ENCODE results near the gene LCT. TPM values are rescaled to one million over a fixed set of nuclear protein-coding genes. Genes with fewer than 3 reads are reported as not detected.

The LCT gene
- total RNA-seq, 1 donor from 2014 or later = not detected

DNA sequence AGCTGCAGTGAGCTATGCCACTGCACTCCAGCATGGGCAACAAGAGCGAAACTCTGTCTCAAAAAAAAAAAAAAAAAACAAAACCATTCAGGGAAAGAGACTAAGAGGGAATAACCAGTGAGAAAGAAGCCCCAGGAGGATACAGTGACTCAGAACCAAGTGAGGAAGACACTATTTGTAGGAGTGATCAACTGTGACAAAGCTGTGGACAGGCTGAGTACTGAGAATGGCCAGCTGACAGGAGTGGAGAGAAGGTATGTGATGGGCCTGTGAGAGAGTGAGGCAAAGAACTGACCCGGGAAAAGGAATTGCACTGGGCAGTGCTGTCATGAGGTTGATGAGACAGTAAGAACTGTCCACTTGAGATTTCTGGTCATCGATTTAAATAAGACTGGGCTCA is 6.7 kb upstream of the LCT start:
- Histone ChIP-seq H3K27me3 (ENCODE audit: control insufficient read depth, insufficient read depth, low read length) (no peaks in the 10 kb centered on the region), H3K36me3 (ENCODE audit: control insufficient read depth, insufficient read depth, low read length) (no peaks in the 10 kb centered on the region), H3K4me3 (ENCODE audit: low read depth, low read length) (no peak overlapping the region)
- no peak for TF ChIP-seq CTCF (IDR thresholded peaks at IDR 0.05; ENCODE audit: insufficient read depth, low read length, poor library complexity, severe bottlenecking)
- peak; percentile 52 for DNase-seq (ENCODE audit: low read depth)

DNA sequence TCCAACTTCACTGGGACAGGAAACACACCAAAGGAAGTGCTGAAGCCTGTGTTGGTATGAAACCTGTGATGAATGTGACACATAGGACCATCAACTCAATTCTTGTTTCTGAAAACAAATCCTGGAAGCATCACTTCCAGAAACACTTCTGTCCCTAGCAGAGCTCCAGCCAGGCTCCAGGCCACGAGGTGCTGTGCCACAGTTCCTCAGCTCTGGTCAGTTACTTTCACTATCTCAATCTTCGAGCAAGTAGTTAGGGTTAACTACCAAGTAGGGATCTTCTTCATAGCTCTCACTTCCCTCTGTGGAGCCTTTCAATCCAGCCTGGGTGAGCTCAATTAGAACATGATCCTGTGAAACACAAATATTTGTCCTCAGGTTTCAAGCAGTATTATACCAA is 3.6 kb upstream of the LCT start:
- no peak for DNase-seq (ENCODE audit: low read depth)
- Histone ChIP-seq H3K27me3 (ENCODE audit: control insufficient read depth, insufficient read depth, low read length) (no peaks in the 10 kb centered on the region), H3K36me3 (ENCODE audit: control insufficient read depth, insufficient read depth, low read length) (no peaks in the 10 kb centered on the region), H3K4me3 (ENCODE audit: low read depth, low read length) (no peak overlapping the region)
- TF ChIP-seq CTCF (IDR thresholded peaks at IDR 0.05; ENCODE audit: insufficient read depth, low read length, poor library complexity, severe bottlenecking) = no peak

- Histone ChIP-seq H3K4me3 (ENCODE audit: low read depth, low read length) (no peak overlapping the region), H3K27me3 (ENCODE audit: control insufficient read depth, insufficient read depth, low read length) (no peaks in the 10 kb centered on the region), H3K36me3 (ENCODE audit: control insufficient read depth, insufficient read depth, low read length) (no peaks in the 10 kb centered on the region)
- DNase-seq (ENCODE audit: low read depth) = no peak
- no peak for TF ChIP-seq CTCF (IDR thresholded peaks at IDR 0.05; ENCODE audit: insufficient read depth, low read length, poor library complexity, severe bottlenecking)
These were observed 2.7 kb upstream of the LCT start for GRCh38 chr2:135839713-135840112.

DNA sequence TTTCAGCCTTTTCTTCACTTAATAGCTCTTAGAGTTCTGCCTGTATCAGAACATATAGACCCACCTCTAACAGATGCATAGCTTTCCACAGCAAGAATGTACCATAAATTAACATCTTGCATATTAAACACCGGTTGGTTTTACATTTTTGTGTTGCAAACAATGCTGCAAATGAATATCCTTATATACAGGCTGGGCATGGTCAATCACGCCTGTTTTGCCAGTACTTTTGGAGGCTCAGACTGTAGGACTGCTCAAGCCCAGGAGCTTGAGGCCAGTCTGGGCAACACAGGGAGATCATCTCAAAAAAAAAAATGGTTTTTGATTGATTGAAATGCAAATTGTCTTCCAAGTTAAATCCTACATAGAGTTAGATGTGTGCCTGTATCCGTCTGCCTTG is 1.5 kb upstream of the LCT start:
- no peak for TF ChIP-seq CTCF (IDR thresholded peaks at IDR 0.05; ENCODE audit: insufficient read depth, low read length, poor library complexity, severe bottlenecking)
- DNase-seq (ENCODE audit: low read depth) = no peak
- H3K36me3 ChIP-seq (ENCODE audit: control insufficient read depth, insufficient read depth, low read length) = no peaks in the 10 kb centered on the region
- no peaks in the 10 kb centered on the region for H3K27me3 ChIP-seq (ENCODE audit: control insufficient read depth, insufficient read depth, low read length)
- H3K4me3 ChIP-seq (ENCODE audit: low read depth, low read length) = no peak overlapping the region

DNA sequence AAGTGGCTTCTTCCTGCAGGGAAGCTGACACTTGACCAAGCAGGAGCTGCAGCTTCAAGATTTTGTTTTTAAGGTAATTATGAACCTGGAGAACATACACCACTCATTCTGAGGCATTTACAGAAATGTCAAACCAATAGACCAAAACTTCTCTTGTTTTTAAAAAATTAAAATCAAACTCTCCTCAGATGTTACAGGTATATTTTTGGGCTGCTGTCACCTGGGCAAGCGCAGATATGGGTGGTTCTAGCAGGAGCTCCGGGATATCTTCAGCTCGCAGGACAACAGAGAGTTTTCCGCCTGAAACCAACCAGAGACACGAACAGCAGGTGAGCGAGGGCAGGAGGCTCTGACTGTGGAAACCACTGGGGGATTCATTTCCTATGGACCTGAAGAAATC is 4.1 kb downstream of the LCT start:
- TF ChIP-seq CTCF (IDR thresholded peaks at IDR 0.05; ENCODE audit: insufficient read depth, low read length, poor library complexity, severe bottlenecking) = no peak
- no peak overlapping the region for H3K4me3 ChIP-seq (ENCODE audit: low read depth, low read length)
- no peaks in the 10 kb centered on the region for H3K36me3 ChIP-seq (ENCODE audit: control insufficient read depth, insufficient read depth, low read length)
- H3K27me3 ChIP-seq (ENCODE audit: control insufficient read depth, insufficient read depth, low read length) = no peaks in the 10 kb centered on the region
- no peak for DNase-seq (ENCODE audit: low read depth)

DNA sequence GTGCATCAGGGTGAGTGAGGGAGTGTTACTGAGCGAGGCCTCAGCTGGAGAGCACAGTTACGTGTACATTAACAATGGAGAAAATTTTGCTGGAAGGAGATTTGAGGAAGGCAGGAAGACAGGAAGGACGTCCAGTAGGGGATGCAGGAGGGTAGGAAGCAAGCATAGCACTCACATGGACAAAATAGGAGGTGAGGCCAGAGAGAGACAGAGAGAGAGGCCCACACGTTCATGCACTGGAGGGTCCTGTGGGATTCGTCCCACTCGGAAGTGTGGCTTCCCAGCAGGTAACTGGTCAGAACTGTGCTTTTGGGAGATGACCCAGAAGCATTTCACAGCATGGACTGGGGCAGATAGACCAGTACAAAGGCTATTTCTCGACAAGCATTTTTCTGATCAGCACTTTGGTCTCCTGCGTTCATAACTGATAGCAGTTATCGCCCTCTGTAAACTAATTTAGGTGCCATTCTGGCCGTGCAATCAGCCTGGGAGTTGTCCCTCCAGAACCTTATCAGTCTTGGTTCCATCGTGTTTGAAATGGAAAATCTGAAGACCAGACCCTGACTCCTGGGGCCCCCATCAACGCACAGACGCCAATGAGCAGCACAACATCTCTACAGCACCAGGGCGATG is 5.7 kb downstream of the LCT start:
- Histone ChIP-seq H3K27me3 (ENCODE audit: control insufficient read depth, insufficient read depth, low read length) (no peaks in the 10 kb centered on the region), H3K4me3 (ENCODE audit: low read depth, low read length) (no peak overlapping the region), H3K36me3 (ENCODE audit: control insufficient read depth, insufficient read depth, low read length) (no peaks in the 10 kb centered on the region)
- TF ChIP-seq CTCF (IDR thresholded peaks at IDR 0.05; ENCODE audit: insufficient read depth, low read length, poor library complexity, severe bottlenecking) = no peak
- no peak for DNase-seq (ENCODE audit: low read depth)
